ENCODE data around the gene MCUB. TPM values are rescaled to one million over a fixed set of nuclear protein-coding genes. Genes with fewer than 3 reads are reported as not detected.

MCUB gene
- total and polyA plus RNA-seq, 9 of the 15 experiments (the other 6 are each of a cell fraction or from before 2014, with no cell fraction given) = 1.4 to 21.5 (median 5.4) TPM

DNA sequence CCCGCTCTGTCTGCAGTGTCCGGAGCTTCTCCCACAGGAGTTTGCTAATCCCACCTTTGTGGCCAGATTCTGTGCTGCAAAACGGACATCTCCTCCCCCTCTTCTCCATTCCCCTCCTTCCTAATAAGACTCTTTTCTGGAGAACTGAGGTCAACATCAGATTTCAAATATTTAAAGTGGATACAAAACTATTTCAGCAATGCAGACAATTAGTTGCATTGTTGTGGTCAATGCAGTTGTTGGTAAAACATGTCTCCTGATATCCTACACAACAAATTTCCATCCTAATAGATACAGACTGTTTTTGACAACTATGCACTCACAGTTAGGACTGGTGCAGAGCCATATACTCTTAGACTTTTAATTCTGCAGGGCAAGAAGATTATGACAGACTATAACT, 5.1 kb upstream of the MCUB start:
- WGBS (ENCODE audit: insufficient coverage, low coverage, missing lambda C conversion rate) = 77% methylated on average over 3 of the region's 3 CpGs
- no peaks in the 10 kb centered on the region for H3K27me3 ChIP-seq (ENCODE audit: control insufficient read depth in 2 of 2, insufficient read depth in 2 of 2, low read length in 2 of 2)
- no peaks in the 10 kb centered on the region for H4K20me1 ChIP-seq (replicated peaks; ENCODE audit: control insufficient read depth, insufficient read depth, low read length)
- H3K4me2 ChIP-seq (ENCODE audit: insufficient read depth, low read length) = no peak overlapping the region
- H3K4me3 ChIP-seq = no peak overlapping the region
- ChIA-PET CTCF (ENCODE audit: low intra/inter-chr PET ratio) (no interaction called here), POLR2A (no interaction called here)
- H3K36me3 ChIP-seq (ENCODE audit: control insufficient read depth, insufficient read depth, low read length) = no peaks in the 10 kb centered on the region
- no peak for DNase-seq (ENCODE audit: extremely low read depth in 1 of 4, low spot score in 3 of 4)
- no peaks in the 10 kb centered on the region for H3K9me1 ChIP-seq (ENCODE audit: control insufficient read depth, insufficient read depth, low read length)
- no peak for FAIRE-seq
- TF ChIP-seq WHSC1 (IDR thresholded peaks at IDR 0.05; ENCODE audit: low read length) = no peak
- TF ChIP-seq PHB (CRISPR knock-in tag; IDR thresholded peaks at IDR 0.05) = no peak
- TF ChIP-seq CCAR2 (IDR thresholded peaks at IDR 0.05; ENCODE audit: low read depth, low read length) = no peak
- TF ChIP-seq, protein P1, sequence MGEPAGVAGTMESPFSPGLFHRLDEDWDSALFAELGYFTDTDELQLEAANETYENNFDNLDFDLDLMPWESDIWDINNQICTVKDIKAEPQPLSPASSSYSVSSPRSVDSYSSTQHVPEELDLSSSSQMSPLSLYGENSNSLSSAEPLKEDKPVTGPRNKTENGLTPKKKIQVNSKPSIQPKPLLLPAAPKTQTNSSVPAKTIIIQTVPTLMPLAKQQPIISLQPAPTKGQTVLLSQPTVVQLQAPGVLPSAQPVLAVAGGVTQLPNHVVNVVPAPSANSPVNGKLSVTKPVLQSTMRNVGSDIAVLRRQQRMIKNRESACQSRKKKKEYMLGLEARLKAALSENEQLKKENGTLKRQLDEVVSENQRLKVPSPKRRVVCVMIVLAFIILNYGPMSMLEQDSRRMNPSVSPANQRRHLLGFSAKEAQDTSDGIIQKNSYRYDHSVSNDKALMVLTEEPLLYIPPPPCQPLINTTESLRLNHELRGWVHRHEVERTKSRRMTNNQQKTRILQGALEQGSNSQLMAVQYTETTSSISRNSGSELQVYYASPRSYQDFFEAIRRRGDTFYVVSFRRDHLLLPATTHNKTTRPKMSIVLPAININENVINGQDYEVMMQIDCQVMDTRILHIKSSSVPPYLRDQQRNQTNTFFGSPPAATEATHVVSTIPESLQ (CRISPR knock-in tag; IDR thresholded peaks at IDR 0.05) = no peak
- TF ChIP-seq, protein P2, sequence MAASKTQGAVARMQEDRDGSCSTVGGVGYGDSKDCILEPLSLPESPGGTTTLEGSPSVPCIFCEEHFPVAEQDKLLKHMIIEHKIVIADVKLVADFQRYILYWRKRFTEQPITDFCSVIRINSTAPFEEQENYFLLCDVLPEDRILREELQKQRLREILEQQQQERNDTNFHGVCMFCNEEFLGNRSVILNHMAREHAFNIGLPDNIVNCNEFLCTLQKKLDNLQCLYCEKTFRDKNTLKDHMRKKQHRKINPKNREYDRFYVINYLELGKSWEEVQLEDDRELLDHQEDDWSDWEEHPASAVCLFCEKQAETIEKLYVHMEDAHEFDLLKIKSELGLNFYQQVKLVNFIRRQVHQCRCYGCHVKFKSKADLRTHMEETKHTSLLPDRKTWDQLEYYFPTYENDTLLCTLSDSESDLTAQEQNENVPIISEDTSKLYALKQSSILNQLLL (CRISPR knock-in tag; IDR thresholded peaks at IDR 0.05; ENCODE audit: borderline replicate concordance) = no peak
- no peak for TF ChIP-seq BCL6 (CRISPR knock-in tag; IDR thresholded peaks at IDR 0.05)
- BruUV-seq (replicated peaks) = no TSS peak
- in situ Hi-C loops (cut with MboI) (no loop called here), intact Hi-C loops (cut with micrococcal nuclease) (no loop called here)
- H3K9me3 ChIP-seq (replicated peaks; ENCODE audit: control insufficient read depth, insufficient read depth, low read depth, low read length) = 0 out of 2 replicates have a peak, but pooled peaks cover 2% of the 10 kb centered on the region
- H3K27ac ChIP-seq (ENCODE audit: extremely low read depth, low read depth, low read length) = no peak overlapping the region
- no peaks in the 10 kb centered on the region for H3K79me2 ChIP-seq (ENCODE audit: control insufficient read depth, insufficient read depth, low read length)
- H3K9ac ChIP-seq (ENCODE audit: insufficient read depth in 1 of 2, low read depth in 2 of 2, low read length in 2 of 2) = no peak overlapping the region
- no peak for ATAC-seq
- no peak overlapping the region for H2AFZ ChIP-seq (ENCODE audit: low read depth, low read length)
- peaks cover 5 to 7% of the 10 kb centered on the region in 2 experiments; a peak in 4 of 5 replicates for H3K4me1 ChIP-seq (replicated peaks in 1 of 2; ENCODE audit: control insufficient read depth in 2 of 2, insufficient read depth in 2 of 2, low read length in 2 of 2)
